Left kidney (tissue), 2 donors: Measurements from ENCODE around the gene ZNF584. TPM values are rescaled to one million over a fixed set of nuclear protein-coding genes. Genes with fewer than 3 reads are reported as not detected.
"Not testable (repeated sequence)": the region's sequence is repeated elsewhere in the genome, so short reads cannot be mapped to it uniquely, and the experiment has no call there.

ENCODE experiments used
- DNase-seq: peaks from one replicate; pipeline ENCODE4 v3.0.0-alpha.2; 2013
- polyA plus RNA-seq: library from polyadenylated mRNA; unstranded; fragments of 120-200 nt; gene quantifications from one replicate; pipeline ENCODE4 v1.2.1, GENCODE V29; 2013; ENCODE audit not compliant: insufficient read length

The ZNF584 gene
- polyA plus RNA-seq, 1 donor: 11.7 TPM

DNA sequence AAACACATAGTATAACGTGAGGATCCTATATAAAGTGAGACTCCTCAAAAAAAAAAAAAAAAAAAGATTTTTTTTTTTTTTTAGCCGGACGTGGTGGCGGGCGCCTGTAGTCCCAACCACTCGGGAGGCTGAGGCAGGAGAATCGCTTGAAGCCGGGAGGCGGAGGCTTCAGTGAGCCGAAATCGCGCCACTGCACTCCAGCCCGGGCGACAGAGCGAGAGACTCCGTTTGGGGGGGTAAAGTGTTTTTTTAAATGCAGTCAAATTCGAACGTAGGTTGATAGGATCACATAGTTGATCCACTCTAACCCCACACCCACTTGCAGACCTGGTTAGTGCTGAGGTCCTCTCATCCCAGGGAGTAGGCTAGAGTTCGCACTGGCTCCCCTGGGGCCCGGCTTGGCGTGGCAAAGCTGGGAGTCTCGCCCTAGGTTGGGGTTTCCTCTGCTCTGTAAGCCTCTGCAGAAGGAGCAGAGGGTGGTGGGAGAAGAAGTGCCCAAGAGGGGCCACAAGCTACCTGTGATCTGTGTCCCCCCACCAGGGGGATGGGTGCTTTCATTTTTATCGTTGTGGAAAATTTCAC lies 6.5 kb upstream of the ZNF584 start:
- DNase-seq: no peak

DNA sequence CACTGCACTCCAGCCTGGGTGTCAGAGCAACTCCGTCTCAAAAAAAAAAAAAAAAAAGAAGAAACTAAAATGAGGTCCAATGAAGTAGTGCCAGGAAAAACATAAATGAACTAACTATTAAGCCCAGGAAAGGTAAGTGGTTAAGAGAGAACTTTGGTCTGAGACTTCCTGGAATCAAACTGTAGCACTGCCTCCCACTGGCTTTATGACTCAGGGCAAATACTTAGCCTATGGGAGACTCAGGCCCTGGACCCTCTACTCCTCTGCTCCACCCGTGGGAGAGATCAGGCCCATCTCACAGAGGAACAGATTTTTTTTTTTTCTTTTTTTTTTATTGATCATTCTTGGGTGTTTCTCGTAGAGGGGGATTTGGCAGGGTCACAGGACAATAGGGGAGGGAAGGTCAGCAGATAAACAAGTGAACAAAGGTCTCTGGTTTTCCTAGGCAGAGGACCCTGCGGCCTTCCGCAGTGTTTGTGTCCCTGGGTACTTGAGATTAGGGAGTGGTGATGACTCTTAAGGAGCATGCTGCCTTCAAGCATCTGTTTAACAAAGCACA lies 4.5 kb upstream of the ZNF584 start:
- DNase-seq: not testable (repeated sequence)

GRCh38 chr19:58406818-58407657 lies 1.4 kb upstream of the ZNF584 start:
- no peak for DNase-seq

DNA sequence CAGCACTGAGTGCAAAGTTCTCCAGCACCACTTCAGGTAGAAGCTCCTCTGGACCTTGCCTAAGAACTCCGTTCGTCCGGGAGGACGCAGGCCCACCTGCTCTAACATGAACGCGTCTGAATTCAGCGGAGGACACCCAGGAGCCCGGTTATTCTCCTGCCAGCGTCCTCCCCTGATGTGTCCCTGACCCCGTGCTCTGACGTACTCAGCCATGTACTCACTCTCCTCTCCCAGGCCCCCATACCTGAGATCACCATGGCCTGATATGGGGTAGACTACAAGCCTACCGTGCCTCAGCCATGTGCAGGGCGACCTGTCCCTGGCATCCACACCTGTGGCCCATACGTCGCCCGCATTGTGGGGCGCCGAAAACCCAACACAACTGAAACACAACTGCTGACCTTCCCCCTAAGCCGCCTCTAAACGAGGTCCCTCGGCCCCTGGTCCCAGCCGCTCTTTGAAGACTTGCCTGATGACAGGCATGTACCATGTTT lies 744 bp upstream of the ZNF584 start:
- no peak for DNase-seq

- DNase-seq: no peak
Observed at GRCh38 chr19:58409010-58409790, 751 bp downstream of the ZNF584 start.

DNA sequence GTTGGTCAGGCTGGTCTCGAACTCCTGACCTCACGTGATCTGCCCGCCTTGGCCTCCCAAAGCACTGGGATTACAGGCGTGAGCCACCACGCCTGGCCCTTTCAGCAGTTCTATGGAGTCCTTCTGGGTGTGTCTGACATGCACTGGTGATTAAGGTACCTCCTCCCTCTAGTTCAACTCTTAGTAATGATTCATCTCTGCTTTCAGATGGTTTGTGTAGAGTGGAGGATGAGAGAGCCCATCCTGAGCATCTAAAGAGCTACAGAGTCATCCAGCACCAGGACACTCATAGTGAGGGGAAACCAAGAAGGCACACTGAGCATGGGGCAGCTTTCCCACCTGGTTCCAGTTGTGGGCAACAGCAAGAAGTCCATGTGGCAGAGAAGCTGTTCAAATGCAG lies 8.2 kb downstream of the ZNF584 start:
- DNase-seq: no peak

GRCh38 chr19:58417071-58417470 lies 8.6 kb downstream of the ZNF584 start:
- no peak for DNase-seq

- no peak for DNase-seq
Observed at GRCh38 chr19:58428617-58429016, 20.2 kb downstream of the ZNF584 start.

GRCh38 chr19:58429745-58430144 lies 21.3 kb downstream of the ZNF584 start:
- no peak for DNase-seq

DNA sequence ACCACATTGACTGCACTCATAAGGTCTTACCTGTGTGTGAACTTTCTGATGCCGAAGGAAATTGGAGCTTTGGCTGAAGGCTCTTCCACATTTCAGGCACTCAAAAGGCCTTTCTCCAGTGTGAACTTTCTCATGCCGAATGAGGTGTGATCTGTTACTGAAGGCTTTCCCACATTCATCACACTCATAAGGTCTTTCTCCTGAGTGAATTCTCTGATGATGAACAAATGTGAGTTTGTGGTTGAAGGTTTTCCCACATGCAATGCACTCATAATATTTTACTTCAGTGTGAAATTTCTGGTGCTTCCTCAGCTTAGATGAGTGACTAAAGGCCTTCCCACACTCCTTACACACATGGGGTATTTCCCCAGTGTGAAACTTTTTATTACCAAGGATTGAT lies 25.8 kb downstream of the ZNF584 start:
- DNase-seq: no peak

GRCh38 chr19:58439576-58440554 lies 31.4 kb downstream of the ZNF584 start, which contains the start of gene ZNF132:
Gene ZNF132, minus strand, starts transcription at chr19:58440153. Its CDS starts 332 bp downstream, at chr19:58439821.
- DNase-seq: peak; percentile 100

GRCh38 chr19:58440556-58440955 lies 32.1 kb downstream of the ZNF584 start:
- no peak for DNase-seq

- DNase-seq: not testable (repeated sequence)
Observed at GRCh38 chr19:58442986-58443385, 34.5 kb downstream of the ZNF584 start.

DNA sequence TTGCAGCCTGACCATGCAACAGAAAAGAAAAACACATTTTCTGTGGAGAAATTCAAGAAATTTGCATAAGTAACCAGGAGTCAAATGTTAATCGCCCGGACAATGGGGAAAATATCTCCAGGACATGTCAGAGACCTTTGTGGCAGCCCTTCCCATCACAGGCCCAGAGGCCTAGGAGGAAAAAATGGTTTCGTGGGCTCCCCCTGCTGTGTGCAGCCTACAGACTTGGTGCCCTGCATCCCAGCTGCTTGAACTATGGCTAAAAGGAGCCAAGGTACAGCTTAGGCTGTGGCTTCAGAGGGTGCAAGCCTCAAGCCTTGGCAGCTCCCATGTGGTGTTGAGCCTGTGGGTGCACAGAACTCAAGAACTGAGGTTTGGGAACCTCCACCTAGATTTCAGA lies 40.4 kb downstream of the ZNF584 start:
- DNase-seq: not testable (repeated sequence)

- not testable (repeated sequence) for DNase-seq
Observed at GRCh38 chr19:58449980-58450379, 41.5 kb downstream of the ZNF584 start.

DNA sequence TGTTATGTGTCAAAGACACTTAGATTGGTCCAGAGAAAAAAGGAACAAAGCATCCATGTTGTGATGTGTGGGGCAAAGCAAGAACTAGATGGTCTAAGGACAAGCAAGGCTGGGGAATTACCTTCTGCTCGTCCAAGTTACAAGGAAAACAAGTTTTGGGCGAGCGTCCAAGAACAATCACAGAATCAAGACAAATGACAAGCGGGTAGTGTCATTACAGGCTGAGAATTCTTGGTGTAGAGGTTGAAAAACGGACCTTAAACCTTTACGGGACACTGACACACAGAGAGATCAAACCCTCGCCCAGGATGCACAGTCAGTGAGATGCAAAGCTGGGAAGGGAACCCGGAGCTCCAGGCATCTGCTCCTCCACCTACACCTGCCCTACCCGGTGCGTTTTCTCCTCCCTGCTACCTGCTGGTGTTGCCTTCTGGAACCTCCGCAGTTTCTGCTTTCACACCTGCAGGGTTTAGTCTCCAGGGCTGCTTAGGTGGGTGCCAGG lies 42.5 kb downstream of the ZNF584 start:
- DNase-seq: no peak

- peak; percentile 96 for DNase-seq
Observed at GRCh38 chr19:58451358-58452101, 43.1 kb downstream of the ZNF584 start, which contains the start of gene ZNF324B. Gene ZNF324B, plus strand, starts transcription at chr19:58451622. Its CDS starts 2,080 bp downstream, at chr19:58453702.

- DNase-seq: no peak
Observed at GRCh38 chr19:58453743-58454142, 45.3 kb downstream of the ZNF584 start.

GRCh38 chr19:58455306-58455705 lies 46.9 kb downstream of the ZNF584 start:
- DNase-seq: no peak

GRCh38 chr19:58456111-58456510 lies 47.7 kb downstream of the ZNF584 start:
- DNase-seq: no peak
